HG02870 (cell line): ENCODE data around the gene DEK.
"Not testable (repeated sequence)": the region's sequence is repeated elsewhere in the genome, so short reads cannot be mapped to it uniquely, and the experiment has no call there.

Source experiments
- ATAC-seq: cut with Tn5 transposase; IDR thresholded peaks from one replicate; pipeline ENCODE4 v1.9.1; 2021; ENCODE audit warnings: mild to moderate bottlenecking, moderate library complexity; ENCODE audit not compliant: unreplicated experiment

Gene DEK

GRCh38 chr6:18264219-18264922, at the start of gene DEK:
TSS of gene DEK (minus strand) at chr6:18264530. CDS start at chr6:18263987, 543 bp downstream.
- ATAC-seq, result peak; percentile 25

GRCh38 chr6:18312368-18312767, 48.0 kb upstream of the DEK start:
- ATAC-seq, result no peak

GRCh38 chr6:18310010-18310409, 45.7 kb upstream of the DEK start:
- ATAC-seq, result not testable (repeated sequence)

GRCh38 chr6:18309046-18309445, 44.7 kb upstream of the DEK start:
- no peak for ATAC-seq

- no peak for ATAC-seq
These were observed 43.9 kb upstream of the DEK start for GRCh38 chr6:18308070-18308735.

- ATAC-seq, result no peak
These were observed 42.6 kb upstream of the DEK start for GRCh38 chr6:18306977-18307376.

- ATAC-seq, result peak; percentile 62
These were observed 38.5 kb upstream of the DEK start for GRCh38 chr6:18302561-18303439.

GRCh38 chr6:18293076-18293904, 29.0 kb upstream of the DEK start:
- ATAC-seq, result no peak

- no peak for ATAC-seq
These were observed 25.0 kb upstream of the DEK start for GRCh38 chr6:18289283-18289682.

GRCh38 chr6:18284261-18284660, 19.9 kb upstream of the DEK start:
- ATAC-seq, result no peak

- no peak for ATAC-seq
These were observed 17.2 kb upstream of the DEK start for GRCh38 chr6:18281564-18281963.

- no peak for ATAC-seq
These were observed 15.8 kb upstream of the DEK start for GRCh38 chr6:18280084-18280483.

- ATAC-seq, result no peak
These were observed 15.1 kb upstream of the DEK start for GRCh38 chr6:18279422-18279821.

GRCh38 chr6:18277237-18278006, 13.1 kb upstream of the DEK start:
- ATAC-seq, result no peak

GRCh38 chr6:18276610-18277236, 12.4 kb upstream of the DEK start:
- no peak for ATAC-seq

- ATAC-seq, result no peak
These were observed 5.9 kb upstream of the DEK start for GRCh38 chr6:18270216-18270615.

GRCh38 chr6:18269717-18270116, 5.4 kb upstream of the DEK start:
- no peak for ATAC-seq

GRCh38 chr6:18269253-18269652, 4.9 kb upstream of the DEK start:
- ATAC-seq, result no peak

GRCh38 chr6:18268066-18268465, 3.7 kb upstream of the DEK start:
- no peak for ATAC-seq

GRCh38 chr6:18266523-18266912, 2.2 kb upstream of the DEK start:
- ATAC-seq, result no peak
